Endothelial cell of umbilical vein (primary cell): ENCODE results near the gene EVI2B.

Experiments used
- CTCF ChIP-seq, 2 donors: IDR thresholded peaks; 1 replicate in 1 of 2; 2 replicates in 1 of 2; pipeline ENCODE4 v1.5.1; 2011; ENCODE audit warnings: low read length in 2 of 2, mild to moderate bottlenecking in 2 of 2, moderate library complexity in 2 of 2, control low read depth in 1 of 2, inconsistent platforms in 1 of 2, low read depth in 1 of 2; ENCODE audit not compliant: insufficient read depth in 1 of 2; ENCODE audit errors: extremely low read depth in 1 of 2
- POLR2A ChIP-seq: IDR thresholded peaks from 2 replicates; pipeline ENCODE4 v1.6.1; 2012; ENCODE audit warnings: low read depth, mild to moderate bottlenecking, control low read depth, low read length

- TF ChIP-seq CTCF (IDR thresholded peaks at IDR 0.05; ENCODE audit: extremely low read depth in 1 of 2, insufficient read depth in 1 of 2, low read depth in 1 of 2, low read length in 2 of 2), result no peak
- no peak for TF ChIP-seq POLR2A
Observed at GRCh38 chr17:31283841-31284240, 30.0 kb downstream of the EVI2B start.
